Occipital lobe (tissue), 2 donors: Measurements from ENCODE around the gene LAMB3. TPM values are rescaled to one million over a fixed set of nuclear protein-coding genes. Genes with fewer than 3 reads are reported as not detected.

Source experiments
- DNase-seq: peaks from one replicate; lab custom pipeline; 2025; lab: John Stamatoyannopoulos, UW
- total RNA-seq: library from RNA; depleted of rRNA; stranded (reverse); fragments of >200 nt; gene quantifications from one replicate; pipeline ENCODE4 v1.2.3, GENCODE V29; 2014

LAMB3 gene
- total RNA-seq, 1 donor from 2014 or later: 1.7 TPM

- peak; percentile 68 for DNase-seq
Measured at GRCh38 chr1:209565759-209566678, 86.2 kb downstream of the LAMB3 start.

Other genes starting within 250 kb of the LAMB3 start
- gene CAMK1G, start 68.7 kb downstream of the LAMB3 start, total RNA-seq: 7.3 TPM
- 2.3 TPM for gene G0S2, start 23.0 kb upstream of the LAMB3 start, total RNA-seq
- gene HSD11B1, start 52.4 kb upstream of the LAMB3 start, total RNA-seq: not detected
- gene TRAF3IP3, start 103.6 kb upstream of the LAMB3 start, total RNA-seq: 0.47 TPM
- 2.8 TPM for gene C1orf74, start 132.1 kb upstream of the LAMB3 start, total RNA-seq
- 0.31 TPM for gene IRF6, start 153.7 kb upstream of the LAMB3 start, total RNA-seq
- gene UTP25, start 175.5 kb upstream of the LAMB3 start, total RNA-seq: 15.0 TPM